HCT116 (cell line): ENCODE measurements around the gene IKZF3.

Source experiments
- ELF1 ChIP-seq: IDR thresholded peaks from 2 replicates; pipeline ENCODE4 v1.6.1; 2012; ENCODE audit warnings: low read depth, borderline replicate concordance
- SIN3A ChIP-seq: IDR thresholded peaks from 2 replicates; pipeline ENCODE4 v1.6.1; 2012; ENCODE audit warnings: low read depth
- SP1 ChIP-seq: IDR thresholded peaks from 2 replicates; pipeline ENCODE4 v1.6.1; 2012; ENCODE audit warnings: low read depth
- SRF ChIP-seq: IDR thresholded peaks from 2 replicates; pipeline ENCODE4 v1.6.1; 2012; ENCODE audit warnings: low read depth
- TF ChIP-seq, protein P1 (sequence below), 3 experiments: fragments of 200-600 bp in 1 of 3; sonication (generic) in 1 of 3; IDR thresholded peaks in 2 of 3; conservative IDR thresholded peaks in 1 of 3; 2 replicates each; pipeline ENCODE4 v1.5.1; 2012 to 2017; ENCODE audit warnings: low read depth in 2 of 3, low read length in 2 of 3, antibody characterized with exemption in 1 of 3, borderline replicate concordance in 1 of 3, control low read depth in 1 of 3, mild to moderate bottlenecking in 1 of 3, mixed read lengths in 1 of 3, mixed run types in 1 of 3, moderate library complexity in 1 of 3; ENCODE audit not compliant: insufficient read depth in 1 of 3

DNA sequence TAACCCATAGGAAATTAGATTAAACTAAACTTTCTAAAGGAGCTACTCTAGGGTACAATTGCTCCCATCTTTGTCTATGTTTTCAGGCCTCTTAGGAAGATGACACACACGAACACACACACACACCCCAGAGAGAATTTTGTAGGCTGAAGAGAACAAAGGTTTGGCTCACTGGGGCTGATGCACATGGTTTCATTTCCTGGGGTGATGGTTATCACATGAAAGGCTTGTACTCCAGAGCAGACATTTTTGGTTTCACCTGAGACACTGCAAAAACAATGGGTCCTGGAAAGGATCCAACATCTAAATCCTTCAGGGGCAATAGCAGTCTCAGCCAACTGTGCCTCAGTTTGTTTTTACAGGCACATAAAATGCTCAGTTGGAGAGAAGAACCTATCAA lies 63.6 kb downstream of the IKZF3 start:
- TF ChIP-seq SRF: no peak
- TF ChIP-seq, protein P1, sequence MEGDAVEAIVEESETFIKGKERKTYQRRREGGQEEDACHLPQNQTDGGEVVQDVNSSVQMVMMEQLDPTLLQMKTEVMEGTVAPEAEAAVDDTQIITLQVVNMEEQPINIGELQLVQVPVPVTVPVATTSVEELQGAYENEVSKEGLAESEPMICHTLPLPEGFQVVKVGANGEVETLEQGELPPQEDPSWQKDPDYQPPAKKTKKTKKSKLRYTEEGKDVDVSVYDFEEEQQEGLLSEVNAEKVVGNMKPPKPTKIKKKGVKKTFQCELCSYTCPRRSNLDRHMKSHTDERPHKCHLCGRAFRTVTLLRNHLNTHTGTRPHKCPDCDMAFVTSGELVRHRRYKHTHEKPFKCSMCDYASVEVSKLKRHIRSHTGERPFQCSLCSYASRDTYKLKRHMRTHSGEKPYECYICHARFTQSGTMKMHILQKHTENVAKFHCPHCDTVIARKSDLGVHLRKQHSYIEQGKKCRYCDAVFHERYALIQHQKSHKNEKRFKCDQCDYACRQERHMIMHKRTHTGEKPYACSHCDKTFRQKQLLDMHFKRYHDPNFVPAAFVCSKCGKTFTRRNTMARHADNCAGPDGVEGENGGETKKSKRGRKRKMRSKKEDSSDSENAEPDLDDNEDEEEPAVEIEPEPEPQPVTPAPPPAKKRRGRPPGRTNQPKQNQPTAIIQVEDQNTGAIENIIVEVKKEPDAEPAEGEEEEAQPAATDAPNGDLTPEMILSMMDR (IDR thresholded peaks at IDR 0.05 in 2 of 3, conservative IDR thresholded peaks at IDR 0.05 in 1 of 3; ENCODE audit: borderline replicate concordance in 1 of 3, insufficient read depth in 1 of 3, low read depth in 2 of 3, low read length in 2 of 3): no peak
- TF ChIP-seq ELF1: no peak
- TF ChIP-seq SIN3A: no peak
- no peak for TF ChIP-seq SP1
